HEK293T (cell line): ENCODE results near the gene RAD51B.

Experiments used
- CTBP1 ChIP-seq: fragments of 450-650 bp; IDR thresholded peaks from 2 replicates; pipeline ENCODE4 v1.6.1; 2016; ENCODE audit warnings: borderline replicate concordance
- LEF1 ChIP-seq: fragments of 450-650 bp; IDR thresholded peaks from 2 replicates; pipeline ENCODE4 v1.6.1; 2017; ENCODE audit warnings: mild to moderate bottlenecking, borderline replicate concordance
- SP1 ChIP-seq: fragments of 450-650 bp; IDR thresholded peaks from 2 replicates; pipeline ENCODE4 v1.6.1; 2017

GRCh38 chr14:67962215-67962644 is 142.7 kb downstream of the RAD51B start:
- TF ChIP-seq LEF1 (no peak), CTBP1 (no peak), SP1 (no peak)
